Prostate gland (tissue), 1 donor: ENCODE measurements around the gene PTGER2.

Source experiments
- POLR2A ChIP-seq: fragments of 450-650 bp; IDR thresholded peaks from one replicate; pipeline ENCODE4 v1.6.1; 2016; ENCODE audit warnings: antibody characterized with exemption, mild to moderate bottlenecking
- POLR2AphosphoS5 ChIP-seq: sonication (generic); formaldehyde crosslinking; IDR thresholded peaks from one replicate; pipeline ENCODE4 v1.6.1; 2017; ENCODE audit warnings: antibody characterized with exemption

DNA sequence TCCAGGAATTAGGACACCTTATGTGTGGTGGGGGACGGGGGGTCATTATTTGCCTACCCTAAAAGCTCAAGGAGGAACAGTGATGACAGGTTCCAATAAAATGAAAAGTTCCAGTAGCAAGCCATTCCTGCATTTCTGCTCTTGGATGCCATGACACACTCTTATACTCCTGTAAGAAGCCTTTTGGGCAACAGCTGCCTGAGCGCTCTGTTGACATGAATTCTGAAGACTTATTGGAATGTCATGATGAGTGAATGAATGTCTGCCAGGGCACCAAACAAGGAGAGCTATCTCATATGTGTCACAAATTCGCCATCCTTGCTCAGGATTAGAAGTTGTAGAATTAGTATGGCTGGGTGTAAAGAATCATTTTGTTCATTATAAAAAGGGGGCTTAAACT lies 36.3 kb downstream of the PTGER2 start:
- TF ChIP-seq POLR2AphosphoS5 (no peak), POLR2A (no peak)
